Upper lobe of right lung (tissue), 1 donor: ENCODE results near the gene C1orf56. TPM values are rescaled to one million over a fixed set of nuclear protein-coding genes. Genes with fewer than 3 reads are reported as not detected.
A peak's percentile ranks its signal among the peaks of the same experiment; 100 is the strongest.

Experiments
- ATAC-seq: fragments of 200-7000 bp; cut with Tn5 transposase; one replicate; pipeline ENCODE4 v1.9.1; 2020; ENCODE audit warnings: mild to moderate bottlenecking, moderate library complexity
- DNase-seq: peaks from one replicate; pipeline ENCODE4 v3.0.0-alpha.2; 2020
- H3K27ac ChIP-seq: fragments of 200-600 bp; one replicate; pipeline ENCODE4 v1.8.0; 2022
- H3K27me3 ChIP-seq: fragments of 200-600 bp; one replicate; pipeline ENCODE4 v1.8.0; 2022; ENCODE audit warnings: mild to moderate bottlenecking
- H3K36me3 ChIP-seq: fragments of 200-600 bp; one replicate; pipeline ENCODE4 v1.8.0; 2022
- H3K4me1 ChIP-seq: fragments of 200-600 bp; one replicate; pipeline ENCODE4 v1.8.0; 2022
- H3K4me3 ChIP-seq: fragments of 200-600 bp; one replicate; pipeline ENCODE4 v1.8.0; 2022; ENCODE audit warnings: mild to moderate bottlenecking
- H3K9me3 ChIP-seq: fragments of 200-600 bp; one replicate; pipeline ENCODE4 v1.8.0; 2022
- CTCF ChIP-seq: fragments of 200-600 bp; IDR thresholded peaks from one replicate; pipeline ENCODE4 v1.8.0; 2022; ENCODE audit warnings: antibody characterized with exemption
- intact Hi-C: fragments of 100-400 bp; cut with DNase I; formaldehyde crosslinking; loops from one replicate; pipeline ENCODE4 v1.11.0; 2022
- total RNA-seq: library from RNA; stranded (reverse); fragmentation: NEBNext Ultra II Directional; extraction: Animal tissue kit (Norgen Biotek cat#: 25700); gene quantifications from one replicate; pipeline ENCODE4 v1.2.1, GENCODE V29; 2021
- donor health status: DM: no; HTN: yes; CAD: no; lungs with severe emphysema.

The C1orf56 gene
- total RNA-seq, 1 donor from 2014 or later = 3.9 TPM

- H3K4me3 ChIP-seq = peak within 1 kb of the TSS; percentile 86
- peaks cover 37% of the 10 kb centered on the region for H3K4me1 ChIP-seq
- TF ChIP-seq CTCF = peak; percentile 89
- peaks cover 15% of the 10 kb centered on the region for H3K36me3 ChIP-seq
- DNase-seq = peak; percentile 94
- ATAC-seq = peak; percentile 94
- no peaks in the 10 kb centered on the region for H3K27me3 ChIP-seq
- no peaks in the 10 kb centered on the region for H3K9me3 ChIP-seq
- intact Hi-C loops = loop anchor here (10.0 kb wide), 1 partner anchor 45 kb away; no protein-coding TSS in a partner anchor
- peak within 1 kb of the TSS; percentile 89 for H3K27ac ChIP-seq
Observed at GRCh38 chr1:151059109-151060006, 11.8 kb downstream of the C1orf56 start, which contains the start of gene CDC42SE1. Gene CDC42SE1 (minus strand): TSS chr1:151059622. CDS start chr1:151055730, 3,892 bp downstream.

GRCh38 chr1:151060007-151060656 lies 12.6 kb downstream of the C1orf56 start, which contains the start of gene MLLT11:
Gene MLLT11 (plus strand): TSS chr1:151060397. CDS start chr1:151067225, 6,828 bp downstream.
- ATAC-seq (no peak), DNase-seq (no peak)
- intact Hi-C loops = loop anchor here (10.0 kb wide), 1 partner anchor 45 kb away; no protein-coding TSS in a partner anchor
- TF ChIP-seq CTCF = no peak
- Histone ChIP-seq H3K4me3 (peak within 1 kb of the TSS; percentile 86), H3K9me3 (no peaks in the 10 kb centered on the region), H3K27ac (peak within 1 kb of the TSS; percentile 89), H3K36me3 (peaks cover 7% of the 10 kb centered on the region), H3K4me1 (peaks cover 37% of the 10 kb centered on the region), H3K27me3 (no peaks in the 10 kb centered on the region)

- no peaks in the 10 kb centered on the region for H3K27me3 ChIP-seq
- no peak for ATAC-seq
- intact Hi-C loops = loop anchor here (10.0 kb wide), 1 partner anchor 46 kb away; no protein-coding TSS in a partner anchor
- no peaks in the 10 kb centered on the region for H3K9me3 ChIP-seq
- no peak for TF ChIP-seq CTCF
- H3K36me3 ChIP-seq = peaks cover under 1% of the 10 kb centered on the region
- peak overlapping the region; percentile 89 for H3K27ac ChIP-seq
- peak overlapping the region; percentile 86 for H3K4me3 ChIP-seq
- H3K4me1 ChIP-seq = peaks cover 32% of the 10 kb centered on the region
- no peak for DNase-seq
Observed at GRCh38 chr1:151060657-151061421, 13.3 kb downstream of the C1orf56 start.

- no peak for TF ChIP-seq CTCF
- no peak for ATAC-seq
- Histone ChIP-seq H3K4me1 (peaks cover 23% of the 10 kb centered on the region), H3K4me3 (no peak overlapping the region), H3K27me3 (no peaks in the 10 kb centered on the region), H3K9me3 (no peaks in the 10 kb centered on the region), H3K36me3 (no peaks in the 10 kb centered on the region), H3K27ac (no peak overlapping the region)
- DNase-seq = no peak
- intact Hi-C loops = loop anchor here (10.0 kb wide), 1 partner anchor 47 kb away; no protein-coding TSS in a partner anchor
Observed at GRCh38 chr1:151061704-151062103, 14.2 kb downstream of the C1orf56 start.
